H1 (cell line): ENCODE results near the gene MEF2C. TPM values are rescaled to one million over a fixed set of nuclear protein-coding genes. Genes with fewer than 3 reads are reported as not detected.

Experiments
- CTCF ChIA-PET: fragments of 300-600 bp; sonication (Branson Sonifier 250); formaldehyde crosslinking; loops from one replicate; lab custom pipeline; 2021; ENCODE audit not compliant: partially characterized antibody; lab: Charles Lee
- POLR2A ChIA-PET: fragments of 300-600 bp; sonication (Branson Sonifier 250); formaldehyde crosslinking; loops from one replicate; lab custom pipeline; 2021; ENCODE audit warnings: inconsistent platforms; ENCODE audit not compliant: partially characterized antibody; lab: Charles Lee
- DNase-seq, 2 experiments: peaks; one replicate each; pipeline versions ENCODE4 v3.0.0 to v3.0.0-alpha.2; 2010 to 2022; ENCODE audit warnings: low spot score in 2 of 2, low read depth in 1 of 2, mixed read lengths in 1 of 2
- FAIRE-seq: peaks from 2 replicates; lab custom pipeline; 2011; peaks lifted over from hg19 to GRCh38; lab: Jason Lieb, UNC
- H2AFZ ChIP-seq: 2 replicates; pipeline ENCODE4 v1.8.1; 2012; ENCODE audit warnings: low read length, inconsistent platforms
- H2AK5ac ChIP-seq: 2 replicates; pipeline ENCODE4 v1.6.1; 2013; ENCODE audit warnings: low read depth, low read length
- H2BK120ac ChIP-seq: replicated peaks from 2 replicates; pipeline ENCODE3; 2013; ENCODE audit warnings: low read depth, low read length, inconsistent platforms
- H2BK12ac ChIP-seq: 2 replicates; pipeline ENCODE4 v1.6.1; 2013; ENCODE audit warnings: low read depth, low read length
- H2BK15ac ChIP-seq: 2 replicates; pipeline ENCODE4 v1.6.1; 2013; ENCODE audit warnings: low read length
- H2BK20ac ChIP-seq: 2 replicates; pipeline ENCODE4 v1.6.1; 2013; ENCODE audit warnings: low read length
- H2BK5ac ChIP-seq: 2 replicates; pipeline ENCODE4 v1.6.1; 2013; ENCODE audit warnings: low read depth, low read length
- H3K14ac ChIP-seq: 2 replicates; pipeline ENCODE4 v1.6.1; 2013; ENCODE audit warnings: inconsistent platforms; ENCODE audit not compliant: insufficient read length
- H3K18ac ChIP-seq: 2 replicates; pipeline ENCODE4 v1.6.1; 2013; ENCODE audit warnings: low read length; ENCODE audit errors: extremely low read depth
- H3K23ac ChIP-seq: 2 replicates; pipeline ENCODE4 v1.6.1; 2013; ENCODE audit warnings: inconsistent platforms; ENCODE audit not compliant: insufficient read length
- H3K23me2 ChIP-seq: 2 replicates; pipeline ENCODE4 v1.6.1; 2013; ENCODE audit warnings: low read depth, low read length
- H3K27ac ChIP-seq: 2 replicates; pipeline ENCODE4 v1.6.1; 2011; ENCODE audit warnings: low read depth, low read length, inconsistent platforms
- H3K27me3 ChIP-seq, 4 experiments: replicated peaks in 1 of 4; 1 replicate in 1 of 4; 2 replicates in 3 of 4; pipeline versions ENCODE4 v1.6.1 to v1.8.1; 2011 to 2013; ENCODE audit warnings: low read length in 3 of 4, mild to moderate bottlenecking in 3 of 4, inconsistent platforms in 2 of 4, mixed read lengths in 2 of 4, moderate library complexity in 1 of 4; ENCODE audit not compliant: control insufficient read depth in 3 of 4, insufficient read depth in 3 of 4; ENCODE audit errors: extremely low read depth in 1 of 4
- H3K36me3 ChIP-seq, 4 experiments: 2 replicates each; pipeline versions ENCODE4 v1.6.1 to v1.8.1; 2011 to 2013; ENCODE audit warnings: mild to moderate bottlenecking in 4 of 4, low read length in 3 of 4, moderate library complexity in 2 of 4, control low read depth in 1 of 4, inconsistent platforms in 1 of 4; ENCODE audit not compliant: insufficient read depth in 4 of 4, control insufficient read depth in 2 of 4
- H3K4ac ChIP-seq: replicated peaks from 2 replicates; pipeline ENCODE3; 2013; ENCODE audit warnings: low read length, low read depth, mixed read lengths, inconsistent platforms; ENCODE audit not compliant: insufficient read length
- H3K4me1 ChIP-seq, 4 experiments: replicated peaks in 1 of 4; 1 replicate in 1 of 4; 2 replicates in 3 of 4; pipeline versions ENCODE4 v1.6.1 to v1.8.1; 2011 to 2013; ENCODE audit warnings: low read length in 3 of 4, inconsistent platforms in 2 of 4, mixed read lengths in 1 of 4; ENCODE audit not compliant: insufficient read depth in 4 of 4, control insufficient read depth in 3 of 4
- H3K4me2 ChIP-seq, 2 experiments: 2 replicates each; pipeline versions ENCODE4 v1.6.1 to v1.8.1; 2011 to 2013; ENCODE audit warnings: low read depth in 2 of 2, low read length in 2 of 2, control low read depth in 1 of 2, inconsistent platforms in 1 of 2, mild to moderate bottlenecking in 1 of 2; ENCODE audit not compliant: insufficient read depth in 1 of 2
- H3K4me3 ChIP-seq, 4 experiments: fragments of 200-600, 300-600 bp in 1 of 4; sonication (generic), shearing (Covaris generic), sonication (Bioruptor Twin) in 1 of 4; 2 replicates each; pipeline versions ENCODE4 v1.5.1 to v1.8.1; 2011 to 2016; ENCODE audit warnings: low read length in 4 of 4, low read depth in 3 of 4, control low read depth in 2 of 4, inconsistent platforms in 2 of 4, mild to moderate bottlenecking in 2 of 4, mixed read lengths in 1 of 4, moderate library complexity in 1 of 4; ENCODE audit not compliant: insufficient read depth in 2 of 4; ENCODE audit errors: extremely low read depth in 1 of 4
- H3K56ac ChIP-seq: replicated peaks from 2 replicates; pipeline ENCODE3; 2013; ENCODE audit warnings: low read depth, mild to moderate bottlenecking, mixed read lengths, low read length, inconsistent platforms; ENCODE audit not compliant: insufficient read length
- H3K79me1 ChIP-seq: 2 replicates; pipeline ENCODE4 v1.6.1; 2013; ENCODE audit warnings: low read depth, low read length, control low read depth
- H3K79me2 ChIP-seq, 2 experiments: 2 replicates each; pipeline versions ENCODE4 v1.6.1 to v1.8.1; 2012 to 2013; ENCODE audit warnings: low read length in 2 of 2, mild to moderate bottlenecking in 2 of 2, inconsistent platforms in 1 of 2; ENCODE audit not compliant: insufficient read depth in 2 of 2, control insufficient read depth in 1 of 2
- H3K9ac ChIP-seq, 4 experiments: replicated peaks in 1 of 4; 1 replicate in 1 of 4; 2 replicates in 3 of 4; pipeline versions ENCODE4 v1.6.1 to v1.8.1; 2011 to 2013; ENCODE audit warnings: low read depth in 3 of 4, low read length in 3 of 4, control low read depth in 2 of 4, mild to moderate bottlenecking in 2 of 4, moderate library complexity in 2 of 4, inconsistent platforms in 1 of 4; ENCODE audit errors: extremely low read depth in 1 of 4
- H3K9me3 ChIP-seq, 2 experiments: 2 replicates each; pipeline versions ENCODE4 v1.6.1 to v1.8.1; 2012 to 2013; ENCODE audit warnings: mild to moderate bottlenecking in 2 of 2, moderate library complexity in 2 of 2, control low read depth in 1 of 2, inconsistent platforms in 1 of 2, low read depth in 1 of 2, low read length in 1 of 2, mixed read lengths in 1 of 2; ENCODE audit not compliant: insufficient read depth in 2 of 2
- H4K20me1 ChIP-seq, 2 experiments: replicated peaks in 1 of 2; 2 replicates each; pipeline versions ENCODE3 to v1.8.1; 2011 to 2013; ENCODE audit warnings: inconsistent platforms in 2 of 2, low read length in 2 of 2, mild to moderate bottlenecking in 1 of 2; ENCODE audit not compliant: insufficient read depth in 2 of 2, control insufficient read depth in 1 of 2
- H4K5ac ChIP-seq: 2 replicates; pipeline ENCODE4 v1.6.1; 2013; ENCODE audit warnings: low read length, low read depth, mixed read lengths, inconsistent platforms; ENCODE audit not compliant: insufficient read length
- H4K8ac ChIP-seq: 2 replicates; pipeline ENCODE4 v1.8.0; 2013; ENCODE audit warnings: mild to moderate bottlenecking, moderate library complexity, low read length, inconsistent platforms; ENCODE audit not compliant: insufficient read depth; ENCODE audit errors: extremely low read depth
- H4K91ac ChIP-seq: replicated peaks from 2 replicates; pipeline ENCODE3; 2013; ENCODE audit warnings: low read length, mixed read lengths, inconsistent platforms; ENCODE audit not compliant: insufficient read length
- ASH2L ChIP-seq: fragments of 200-600, 300-600 bp; sonication (generic); IDR thresholded peaks from one replicate; pipeline ENCODE4 v1.7.1; 2017; ENCODE audit warnings: low read length
- BCL11A ChIP-seq, 2 experiments: IDR thresholded peaks; one replicate each; pipeline ENCODE4 v1.6.1; 2011; ENCODE audit warnings: low read depth in 2 of 2, low read length in 2 of 2, mild to moderate bottlenecking in 2 of 2
- BRCA1 ChIP-seq: IDR thresholded peaks from 2 replicates; pipeline ENCODE4 v1.6.1; 2012; ENCODE audit warnings: low read depth, low read length, improper control_type of control experiment
- GTF2F1 ChIP-seq: IDR thresholded peaks from 2 replicates; pipeline ENCODE4 v1.6.1; 2012; ENCODE audit warnings: low read depth, low read length, improper control_type of control experiment, borderline replicate concordance
- JUN ChIP-seq: IDR thresholded peaks from 2 replicates; pipeline ENCODE4 v1.6.1; 2011; ENCODE audit warnings: low read depth, mild to moderate bottlenecking, improper control_type of control experiment, low read length
- RFX5 ChIP-seq: IDR thresholded peaks from 2 replicates; pipeline ENCODE4 v1.6.1; 2011; ENCODE audit warnings: low read depth, low read length, improper control_type of control experiment, borderline replicate concordance
- SAP30 ChIP-seq: fragments of 300-600 bp; sonication (generic); IDR thresholded peaks from 2 replicates; pipeline ENCODE4 v1.7.1; 2012; ENCODE audit warnings: low read length, moderate library complexity, mild to moderate bottlenecking, inconsistent platforms; ENCODE audit not compliant: insufficient read depth, insufficient replicate concordance
- SIRT6 ChIP-seq: IDR thresholded peaks from one replicate; pipeline ENCODE4 v1.7.1; 2012; ENCODE audit warnings: low read length, inconsistent platforms
- SIX5 ChIP-seq: IDR thresholded peaks from 2 replicates; pipeline ENCODE4 v1.6.1; 2011; ENCODE audit warnings: mild to moderate bottlenecking, low read depth, low read length
- SRF ChIP-seq: IDR thresholded peaks from 2 replicates; pipeline ENCODE4 v1.6.1; 2011; ENCODE audit warnings: mild to moderate bottlenecking, low read depth, low read length, moderate library complexity
- TCF12 ChIP-seq: IDR thresholded peaks from 2 replicates; pipeline ENCODE4 v1.6.1; 2011; ENCODE audit warnings: low read depth, mild to moderate bottlenecking, low read length
- YY1 ChIP-seq: IDR thresholded peaks from 2 replicates; pipeline ENCODE4 v1.6.1; 2011; ENCODE audit warnings: low read depth, mild to moderate bottlenecking, low read length
- ZNF274 ChIP-seq: IDR thresholded peaks from 2 replicates; pipeline ENCODE4 v1.7.0; 2012; ENCODE audit warnings: low read length, borderline replicate concordance; ENCODE audit errors: extremely low read depth
- WGBS, 2 experiments: shearing (Covaris generic) in 1 of 2; methylation state at CpG; one replicate each; pipeline versions ENCODE4 v1.1.6 to v1.1.7; 2013 to 2015; ENCODE audit warnings: low lambda C conversion rate in 2 of 2, mixed read lengths in 2 of 2, inconsistent platforms in 1 of 2, low coverage in 1 of 2, missing lambda C conversion rate in 1 of 2; ENCODE audit not compliant: insufficient replicate concordance in 2 of 2, insufficient coverage in 1 of 2, insufficient read length in 1 of 2; ENCODE audit errors: extremely low coverage in 1 of 2, missing lambda C conversion rate in 1 of 2; 5-methylcytosine and 5-hydroxymethylcytosine counted together
- polyA plus RNA-seq, 7 experiments: library from polyadenylated mRNA; depleted of rRNA in 3 of 7; stranded (reverse) in 5 of 7; unstranded in 2 of 7; fragments of >200 nt in 5 of 7; fragments of 200-250 nt in 2 of 7; gene quantifications; 1 replicate in 5 of 7; 2 replicates in 1 of 7; 4 replicates in 1 of 7; pipeline versions ENCODE4 v1.2.1 to v1.2.3, GENCODE V29; 2011 to 2013; ENCODE audit warnings: missing spikeins in 2 of 7, mixed read lengths in 2 of 7
- total RNA-seq: library from RNA; stranded (reverse); fragmentation: NEBNext Ultra II Directional; extraction: Animal tissue kit (Norgen Biotek cat#: 25700); gene quantifications from 2 replicates; pipeline ENCODE4 v1.2.1, GENCODE V29; 2021
- TF ChIP-seq, protein P1 (sequence below): IDR thresholded peaks from 2 replicates; pipeline ENCODE4 v1.6.1; 2012; ENCODE audit warnings: low read length, inconsistent platforms

The MEF2C gene
- total and polyA plus RNA-seq, 2 of the 8 experiments (the other 6 are each of a cell fraction or from before 2014, with no cell fraction given): 0.59 to 0.99 TPM

DNA sequence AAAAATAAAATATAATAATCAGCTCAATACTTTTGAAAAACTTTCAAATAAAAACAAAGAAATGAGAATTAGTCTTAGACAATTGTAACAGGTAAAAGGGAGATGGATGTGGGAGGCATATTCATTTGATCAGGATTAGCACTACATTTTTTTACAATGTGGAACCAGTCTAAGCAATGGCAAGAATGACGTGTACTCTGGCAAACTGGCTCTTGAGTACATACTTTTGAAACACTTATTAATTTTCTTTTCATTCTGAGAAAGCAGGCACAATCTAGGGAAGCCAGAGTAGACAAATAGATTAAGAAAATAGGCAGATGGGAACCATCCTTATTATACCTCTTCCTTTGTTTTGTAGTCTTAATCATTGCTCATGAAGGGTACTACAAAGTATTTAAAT is 79.7 kb downstream of the MEF2C start:
- Histone ChIP-seq H4K5ac (no peak overlapping the region), H2BK5ac (no peak overlapping the region), H4K8ac (no peak overlapping the region), H4K20me1 (no peaks in the 10 kb centered on the region), H2BK20ac (no peak overlapping the region), H4K91ac (no peak overlapping the region), H3K4me1 (peaks cover 0 to 5% (median 0%) of the 10 kb centered on the region in 4 experiments; a peak in 1 of 7 replicates), H3K4ac (no peak overlapping the region), H3K9ac (no peak overlapping the region), H3K79me1 (no peaks in the 10 kb centered on the region), H2BK15ac (no peak overlapping the region), H2BK12ac (no peak overlapping the region), H3K23ac (no peak overlapping the region), H3K36me3 (no peaks in the 10 kb centered on the region), H2BK120ac (no peak overlapping the region), H2AK5ac (no peak overlapping the region), H3K18ac (no peak overlapping the region), H3K27ac (no peak overlapping the region), H3K9me3 (no peaks in the 10 kb centered on the region), H3K23me2 (no peaks in the 10 kb centered on the region), H3K56ac (no peak overlapping the region), H3K4me2 (no peak overlapping the region), H2AFZ (no peak overlapping the region), H3K79me2 (no peaks in the 10 kb centered on the region), H3K4me3 (no peak overlapping the region), H3K14ac (no peak overlapping the region), H3K27me3 (no peaks in the 10 kb centered on the region)
- WGBS, 2 experiments: 83% methylated on average over 1 of the region's 1 CpG; no CpG with 5 or more reads in 1 of the 2 experiments
- no peak for DNase-seq
- POLR2A ChIA-PET: no interaction called here
- no peak for FAIRE-seq
- CTCF ChIA-PET: no interaction called here
- TF ChIP-seq SAP30 (no peak), SIX5 (no peak), GTF2F1 (no peak), TCF12 (no peak), BRCA1 (no peak), YY1 (no peak), SRF (no peak), BCL11A (IDR thresholded peaks at IDR 0.05; ENCODE audit: low read depth in 2 of 2, low read length in 2 of 2) (no peak), ASH2L (no peak), JUN (no peak), RFX5 (no peak), SIRT6 (no peak), ZNF274 (no peak)
- TF ChIP-seq, protein P1, sequence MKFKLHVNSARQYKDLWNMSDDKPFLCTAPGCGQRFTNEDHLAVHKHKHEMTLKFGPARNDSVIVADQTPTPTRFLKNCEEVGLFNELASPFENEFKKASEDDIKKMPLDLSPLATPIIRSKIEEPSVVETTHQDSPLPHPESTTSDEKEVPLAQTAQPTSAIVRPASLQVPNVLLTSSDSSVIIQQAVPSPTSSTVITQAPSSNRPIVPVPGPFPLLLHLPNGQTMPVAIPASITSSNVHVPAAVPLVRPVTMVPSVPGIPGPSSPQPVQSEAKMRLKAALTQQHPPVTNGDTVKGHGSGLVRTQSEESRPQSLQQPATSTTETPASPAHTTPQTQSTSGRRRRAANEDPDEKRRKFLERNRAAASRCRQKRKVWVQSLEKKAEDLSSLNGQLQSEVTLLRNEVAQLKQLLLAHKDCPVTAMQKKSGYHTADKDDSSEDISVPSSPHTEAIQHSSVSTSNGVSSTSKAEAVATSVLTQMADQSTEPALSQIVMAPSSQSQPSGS: no peak
